WTC11 (cell line): ENCODE measurements around the gene MYL7. TPM values are rescaled to one million over a fixed set of nuclear protein-coding genes. Genes with fewer than 3 reads are reported as not detected.

Experiments used
- ATAC-seq: fragments of 200-7000 bp; cut with Tn5 transposase; 2 replicates; pipeline ENCODE4 v1.10.0; 2021; ENCODE audit warnings: mild to moderate bottlenecking, moderate library complexity
- CTCF ChIA-PET: fragments of 300-600 bp; sonication (Branson Sonifier 250); formaldehyde crosslinking; loops from one replicate; lab custom pipeline; 2021; ENCODE audit warnings: antibody characterized with exemption; lab: Charles Lee
- POLR2A ChIA-PET: fragments of 350-600 bp; sonication (Branson Sonifier 250); formaldehyde crosslinking; loops from one replicate; lab custom pipeline; 2021; ENCODE audit warnings: antibody characterized with exemption; lab: Charles Lee
- DNase-seq: peaks from one replicate; pipeline ENCODE4 v3.0.0; 2021; ENCODE audit warnings: low spot score
- H3K27ac Mint-ChIP-seq: 2 replicates; pipeline ENCODE4 v1.8.0; 2021; ENCODE audit warnings: mixed read lengths
- H3K27me3 Mint-ChIP-seq: 2 replicates; pipeline ENCODE4 v1.8.0; 2021; ENCODE audit warnings: low read depth, mild to moderate bottlenecking, moderate library complexity, mixed read lengths
- H3K36me3 Mint-ChIP-seq: 2 replicates; pipeline ENCODE4 v1.8.0; 2021; ENCODE audit warnings: mixed read lengths
- H3K4me1 Mint-ChIP-seq: 2 replicates; pipeline ENCODE4 v1.8.0; 2022; ENCODE audit warnings: mixed read lengths
- H3K4me3 Mint-ChIP-seq: 2 replicates; pipeline ENCODE4 v1.8.0; 2021; ENCODE audit warnings: mild to moderate bottlenecking, moderate library complexity, mixed read lengths
- H3K9me3 Mint-ChIP-seq: 2 replicates; pipeline ENCODE4 v1.8.0; 2021; ENCODE audit warnings: mixed read lengths
- AFF4 ChIP-seq: sonication (generic); formaldehyde crosslinking; IDR thresholded peaks from 2 replicates; pipeline ENCODE4 v1.8.1; 2023; ENCODE audit warnings: mild to moderate bottlenecking, missing genetic modification reagents, borderline replicate concordance
- ATF6 ChIP-seq: sonication (generic); formaldehyde crosslinking; IDR thresholded peaks from 2 replicates; pipeline ENCODE4 v1.8.1; 2023; ENCODE audit warnings: mild to moderate bottlenecking, missing genetic modification reagents
- CDX4 ChIP-seq: fragments of 250-450 bp; sonication (Bioruptor Pico); IDR thresholded peaks from 2 replicates; pipeline ENCODE4 v1.9.0; 2021; ENCODE audit warnings: moderate library complexity, mild to moderate bottlenecking, inconsistent platforms, borderline replicate concordance
- CREM ChIP-seq: sonication (generic); formaldehyde crosslinking; IDR thresholded peaks from 2 replicates; pipeline ENCODE4 v1.8.1; 2022; ENCODE audit warnings: mild to moderate bottlenecking, missing genetic modification reagents, moderate library complexity
- ELF4 ChIP-seq: sonication (generic); formaldehyde crosslinking; IDR thresholded peaks from 2 replicates; pipeline ENCODE4 v1.8.1; 2022; ENCODE audit warnings: low read depth, mild to moderate bottlenecking, moderate library complexity, missing genetic modification reagents
- EMX1 ChIP-seq: fragments of 250-450 bp; sonication (Bioruptor Pico); IDR thresholded peaks from 2 replicates; pipeline ENCODE4 v1.8.0; 2021; ENCODE audit warnings: mild to moderate bottlenecking
- ERG ChIP-seq: fragments of 250-450 bp; sonication (Bioruptor Pico); IDR thresholded peaks from 2 replicates; pipeline ENCODE4 v1.8.0; 2021; ENCODE audit warnings: mild to moderate bottlenecking
- ESRRA ChIP-seq: sonication (generic); formaldehyde crosslinking; IDR thresholded peaks from 2 replicates; pipeline ENCODE4 v1.8.1; 2022; ENCODE audit warnings: mild to moderate bottlenecking, missing genetic modification reagents, borderline replicate concordance
- ETV6 ChIP-seq: sonication (generic); formaldehyde crosslinking; IDR thresholded peaks from 2 replicates; pipeline ENCODE4 v1.8.1; 2022; ENCODE audit warnings: mild to moderate bottlenecking, missing genetic modification reagents
- FOXK1 ChIP-seq: sonication (generic); formaldehyde crosslinking; IDR thresholded peaks from 2 replicates; pipeline ENCODE4 v1.8.0; 2022; ENCODE audit warnings: mild to moderate bottlenecking, moderate library complexity, missing genetic modification reagents
- FOXP1 ChIP-seq: sonication (generic); formaldehyde crosslinking; IDR thresholded peaks from 2 replicates; pipeline ENCODE4 v1.8.0; 2022; ENCODE audit warnings: missing genetic modification reagents, mild to moderate bottlenecking, moderate library complexity, borderline replicate concordance
- GABPB1 ChIP-seq: sonication (generic); formaldehyde crosslinking; IDR thresholded peaks from 2 replicates; pipeline ENCODE4 v1.8.1; 2023; ENCODE audit warnings: mild to moderate bottlenecking, missing genetic modification reagents
- JAZF1 ChIP-seq: fragments of 250-450 bp; sonication (Bioruptor Pico); IDR thresholded peaks from 2 replicates; pipeline ENCODE4 v1.9.0; 2021; ENCODE audit warnings: moderate library complexity, mild to moderate bottlenecking, inconsistent platforms
- NR1H2 ChIP-seq: sonication (generic); formaldehyde crosslinking; IDR thresholded peaks from 2 replicates; pipeline ENCODE4 v1.9.0; 2021; ENCODE audit warnings: mild to moderate bottlenecking, moderate library complexity, missing genetic modification reagents
- NR2C2 ChIP-seq: sonication (generic); formaldehyde crosslinking; IDR thresholded peaks from 2 replicates; pipeline ENCODE4 v1.8.0; 2022; ENCODE audit warnings: mild to moderate bottlenecking, missing genetic modification reagents
- OVOL2 ChIP-seq: fragments of 250-450 bp; sonication (Bioruptor Pico); IDR thresholded peaks from 2 replicates; pipeline ENCODE4 v1.9.0; 2021; ENCODE audit warnings: mild to moderate bottlenecking, borderline replicate concordance
- RELA ChIP-seq: sonication (generic); formaldehyde crosslinking; IDR thresholded peaks from 2 replicates; pipeline ENCODE4 v1.8.1; 2022; ENCODE audit warnings: missing genetic modification reagents, mild to moderate bottlenecking, borderline replicate concordance
- SMAD4 ChIP-seq: sonication (generic); formaldehyde crosslinking; IDR thresholded peaks from 2 replicates; pipeline ENCODE4 v1.8.0; 2022; ENCODE audit warnings: mild to moderate bottlenecking, missing genetic modification reagents
- TEAD1 ChIP-seq: sonication (generic); formaldehyde crosslinking; IDR thresholded peaks from 2 replicates; pipeline ENCODE4 v1.8.0; 2022; ENCODE audit warnings: mild to moderate bottlenecking, missing genetic modification reagents
- TEAD4 ChIP-seq: sonication (generic); formaldehyde crosslinking; IDR thresholded peaks from 2 replicates; pipeline ENCODE4 v1.8.0; 2022; ENCODE audit warnings: mild to moderate bottlenecking, missing genetic modification reagents
- TP53 ChIP-seq: sonication (generic); formaldehyde crosslinking; IDR thresholded peaks from 2 replicates; pipeline ENCODE4 v1.8.1; 2023; ENCODE audit warnings: mild to moderate bottlenecking, missing genetic modification reagents
- ZNF121 ChIP-seq: sonication (generic); formaldehyde crosslinking; IDR thresholded peaks from 2 replicates; pipeline ENCODE4 v1.8.0; 2023; ENCODE audit warnings: missing genetic modification reagents
- ZNF138 ChIP-seq: sonication (generic); formaldehyde crosslinking; conservative IDR thresholded peaks from 2 replicates; pipeline ENCODE4 v1.8.1; 2022; ENCODE audit warnings: mild to moderate bottlenecking, moderate library complexity, missing genetic modification reagents
- ZNF219 ChIP-seq: sonication (generic); formaldehyde crosslinking; IDR thresholded peaks from 2 replicates; pipeline ENCODE4 v1.8.0; 2023; ENCODE audit warnings: missing genetic modification reagents, mild to moderate bottlenecking, borderline replicate concordance
- ZNF232 ChIP-seq: sonication (generic); formaldehyde crosslinking; IDR thresholded peaks from 2 replicates; pipeline ENCODE4 v1.8.0; 2022; ENCODE audit warnings: mild to moderate bottlenecking, missing genetic modification reagents
- ZSCAN18 ChIP-seq: fragments of 250-450 bp; sonication (Bioruptor Pico); IDR thresholded peaks from 2 replicates; pipeline ENCODE4 v2.1.2; 2022; ENCODE audit warnings: mild to moderate bottlenecking, moderate library complexity
- total RNA-seq: library from RNA; stranded (reverse); gene quantifications from 3 replicates; pipeline ENCODE4 v1.2.3, GENCODE V29; 2021

MYL7 gene
- total RNA-seq, 1 experiment from 2014 or later: 0.90 TPM

GRCh38 chr7:44120395-44120794 lies 20.7 kb downstream of the MYL7 start:
- Mint-ChIP-seq H3K4me1 (peaks cover 10% of the 10 kb centered on the region), H3K36me3 (peaks cover 39% of the 10 kb centered on the region), H3K4me3 (no peak overlapping the region), H3K27ac (no peak overlapping the region), H3K27me3 (peaks cover 10% of the 10 kb centered on the region), H3K9me3 (no peaks in the 10 kb centered on the region)
- ChIA-PET CTCF (no interaction called here), POLR2A (no interaction called here)
- TF ChIP-seq FOXP1 (CRISPR knock-in tag): no peak
- TF ChIP-seq NR1H2 (CRISPR knock-in tag): no peak
- TF ChIP-seq OVOL2 (CRISPR knock-in tag): no peak
- TF ChIP-seq ZNF219 (CRISPR knock-in tag): no peak
- TF ChIP-seq ERG (CRISPR knock-in tag): no peak
- TF ChIP-seq TP53 (CRISPR knock-in tag): no peak
- TF ChIP-seq NR2C2 (CRISPR knock-in tag): no peak
- no peak for TF ChIP-seq TEAD1 (CRISPR knock-in tag)
- no peak for TF ChIP-seq FOXK1 (CRISPR knock-in tag)
- no peak for TF ChIP-seq CDX4 (CRISPR knock-in tag)
- no peak for TF ChIP-seq ETV6 (CRISPR knock-in tag)
- TF ChIP-seq ZNF138: no peak
- no peak for TF ChIP-seq SMAD4
- no peak for TF ChIP-seq ZNF232 (CRISPR knock-in tag)
- TF ChIP-seq TEAD4: no peak
- no peak for TF ChIP-seq ELF4
- TF ChIP-seq EMX1 (CRISPR knock-in tag): no peak
- no peak for TF ChIP-seq ATF6 (CRISPR knock-in tag)
- DNase-seq: no peak
- ATAC-seq: no peak

GRCh38 chr7:44119829-44120380 lies 21.2 kb downstream of the MYL7 start:
- TF ChIP-seq AFF4 (CRISPR knock-in tag) (no peak), ZSCAN18 (CRISPR knock-in tag) (no peak), ZNF121 (CRISPR knock-in tag) (no peak), CDX4 (CRISPR knock-in tag) (no peak), CREM (CRISPR knock-in tag) (no peak), JAZF1 (no peak), RELA (no peak), ESRRA (CRISPR knock-in tag) (no peak), GABPB1 (CRISPR knock-in tag) (no peak)
- TF ChIP-seq, all 79 proteins: peak for 0
- peaks cover 10% of the 10 kb centered on the region for H3K4me1 Mint-ChIP-seq
- ChIA-PET CTCF (no interaction called here), POLR2A (no interaction called here)
- H3K9me3 Mint-ChIP-seq: no peaks in the 10 kb centered on the region
- no peak overlapping the region for H3K27ac Mint-ChIP-seq
- ATAC-seq (no peak), DNase-seq (no peak)
- no peak overlapping the region for H3K4me3 Mint-ChIP-seq
- peaks cover 5% of the 10 kb centered on the region for H3K27me3 Mint-ChIP-seq
- peaks cover 42% of the 10 kb centered on the region for H3K36me3 Mint-ChIP-seq
